GM19023 (cell line): ENCODE measurements around the gene DESI2.
A peak's percentile ranks its signal among the peaks of the same experiment; 100 is the strongest.

Source experiments
- ATAC-seq: cut with Tn5 transposase; IDR thresholded peaks from one replicate; pipeline ENCODE4 v1.9.1; 2021; ENCODE audit warnings: mild to moderate bottlenecking, moderate library complexity; ENCODE audit not compliant: unreplicated experiment

The DESI2 gene

DNA sequence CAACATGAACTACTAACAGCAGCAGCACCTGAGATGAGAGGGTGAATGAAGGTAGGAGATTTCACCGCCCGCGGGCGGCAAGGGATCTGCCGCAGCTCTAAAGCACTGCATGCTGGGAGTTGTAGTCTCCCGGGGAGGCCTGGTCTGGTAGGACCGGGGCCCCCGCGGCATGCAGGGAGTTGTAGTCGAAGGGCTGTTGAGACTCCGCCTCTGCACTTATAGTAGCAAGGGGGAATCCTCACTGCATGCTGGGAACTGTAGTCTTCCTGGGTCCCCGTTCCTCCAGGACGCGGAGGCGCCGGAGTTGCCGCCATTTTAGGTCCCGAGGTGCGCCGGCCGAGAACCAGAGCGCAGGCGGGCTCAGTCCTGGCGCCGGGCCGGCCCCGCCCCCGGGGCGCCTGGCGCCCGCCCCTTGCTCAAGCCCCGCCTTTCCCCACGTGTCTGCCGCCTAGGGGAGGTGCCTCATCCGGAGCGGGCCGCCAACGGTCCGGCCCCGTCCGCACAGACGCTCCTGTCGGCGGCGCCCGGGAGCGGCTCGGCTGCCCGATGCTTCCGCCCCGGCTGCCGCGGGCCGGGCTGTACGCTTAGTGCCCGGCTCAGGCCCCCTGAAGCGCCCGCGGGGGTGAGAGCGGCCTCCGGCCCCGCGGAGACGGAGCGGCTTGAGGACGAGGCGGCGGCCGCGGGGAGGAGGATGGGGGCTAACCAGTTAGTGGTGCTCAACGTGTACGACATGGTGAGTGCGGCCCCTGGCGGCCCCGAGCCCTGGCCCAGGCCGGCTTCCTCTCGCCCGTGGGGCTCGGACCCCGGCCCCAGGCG lies at the start of gene DESI2:
DESI2 (plus strand) TSS at position 504 of the 816 bp plus-strand sequence; CDS start at position 692, 188 bp downstream.
- ATAC-seq = peak; percentile 94

DNA sequence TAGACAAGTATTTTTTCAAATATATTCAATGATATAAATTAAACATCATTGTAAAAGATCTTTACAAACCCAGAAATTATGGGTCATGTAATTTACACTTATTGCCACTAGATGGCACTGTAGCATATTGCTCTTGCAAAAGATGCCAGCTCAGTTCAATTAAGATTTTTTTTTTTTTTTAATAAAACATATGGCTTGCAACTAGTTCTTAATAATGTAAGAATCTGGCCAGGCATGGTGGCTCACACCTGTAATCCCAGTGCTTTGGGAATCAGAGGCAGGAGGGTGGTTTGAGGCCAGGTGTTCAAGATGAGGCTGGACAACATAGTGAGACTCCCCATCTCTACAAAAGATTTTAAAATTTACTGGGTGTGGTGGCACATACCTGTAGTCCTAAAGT lies 49.4 kb upstream of the DESI2 start:
- ATAC-seq = no peak

DNA sequence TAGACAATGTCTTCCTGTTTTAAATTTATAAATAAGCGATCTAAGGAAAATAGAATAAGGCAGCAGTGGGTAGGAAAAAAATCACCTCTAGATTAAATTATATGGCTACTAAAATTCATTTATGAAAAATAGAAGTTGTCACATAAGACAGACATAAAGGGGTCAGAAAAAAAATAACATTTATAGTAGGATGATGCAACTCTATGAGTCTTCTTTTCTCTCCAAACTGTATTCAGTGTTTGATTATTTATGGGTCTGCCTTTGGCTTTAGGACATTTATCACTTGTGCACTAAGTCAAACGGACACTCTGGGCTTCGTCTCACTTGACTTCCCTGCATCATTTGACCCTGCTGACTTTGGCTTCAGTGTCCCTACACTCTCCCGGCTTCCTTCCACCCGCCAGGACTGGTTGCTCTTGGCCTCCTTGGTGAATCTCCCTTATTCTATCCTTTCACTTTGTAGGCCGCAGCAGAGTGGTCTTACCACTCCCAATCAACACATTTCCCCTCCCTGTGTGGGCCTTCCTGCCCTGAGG lies 47.0 kb upstream of the DESI2 start:
- no peak for ATAC-seq

DNA sequence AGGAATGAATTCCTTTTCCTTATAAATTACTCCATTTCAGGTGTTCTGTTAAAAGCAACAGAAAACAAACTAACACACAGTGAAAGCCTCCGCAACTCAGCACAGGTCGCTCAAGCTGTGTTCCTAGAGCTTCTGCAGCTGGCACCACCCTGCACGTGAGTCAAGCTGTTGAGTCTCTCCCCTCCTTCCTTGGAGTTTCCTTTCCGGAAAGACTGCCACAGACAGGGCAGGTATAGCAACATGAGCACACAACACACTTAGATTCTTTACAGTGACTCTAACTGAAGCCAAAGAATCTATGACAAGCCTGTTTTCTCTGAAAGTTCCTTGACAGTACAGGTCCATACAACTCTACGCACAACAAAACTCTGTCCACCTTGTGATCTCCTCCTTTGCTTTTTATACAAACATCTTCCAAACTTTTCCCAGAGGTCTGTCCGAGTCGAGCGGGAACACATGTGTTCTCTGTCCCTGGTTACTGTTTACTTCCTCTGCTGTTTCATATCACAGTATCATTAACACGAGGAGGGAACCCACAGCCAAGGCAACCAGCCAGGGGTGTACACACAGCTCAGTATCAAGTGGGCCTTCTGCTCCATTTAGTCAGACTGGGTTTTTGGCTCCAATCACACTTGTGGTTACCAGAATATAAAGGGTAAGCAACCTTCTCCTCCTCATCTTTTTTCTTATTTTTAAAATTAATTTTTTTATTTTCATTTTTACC lies 38.7 kb upstream of the DESI2 start:
- ATAC-seq = no peak

DNA sequence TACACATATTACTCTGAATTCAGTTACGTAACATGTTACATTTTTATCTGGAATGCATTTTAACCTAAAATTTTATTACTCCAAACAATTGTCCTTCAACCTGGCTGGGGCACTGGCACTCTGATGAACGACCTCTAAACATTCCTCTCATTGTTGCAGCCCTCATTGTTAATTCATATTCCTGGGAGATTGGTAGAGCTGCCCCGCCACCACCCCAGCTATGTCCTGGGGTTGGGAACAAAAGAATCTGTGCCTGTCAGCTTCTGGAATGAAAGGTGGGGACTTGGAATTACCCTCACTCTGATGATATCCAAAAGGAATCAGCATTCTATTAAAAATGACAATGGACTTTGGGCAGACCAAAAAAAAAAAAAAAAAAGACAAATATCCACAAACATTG lies 38.0 kb upstream of the DESI2 start:
- no peak for ATAC-seq

DNA sequence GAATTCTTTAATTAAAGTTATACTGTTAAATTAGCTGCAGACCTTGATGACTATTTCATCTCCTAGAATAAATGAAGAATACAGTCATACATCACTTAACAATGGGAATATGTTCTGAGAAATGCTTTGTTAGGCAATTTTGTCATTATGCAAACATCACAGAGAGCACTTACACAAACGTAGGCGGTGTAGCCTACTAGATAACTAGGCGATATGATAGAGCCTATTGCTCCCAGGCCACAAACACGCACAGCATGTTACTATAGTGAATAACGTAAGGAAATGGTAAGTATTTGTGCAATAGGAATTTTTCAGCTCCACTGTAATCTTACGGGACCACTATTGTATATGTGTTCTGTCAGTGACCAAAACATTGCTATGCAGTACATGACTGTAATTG lies 37.6 kb upstream of the DESI2 start:
- no peak for ATAC-seq

DNA sequence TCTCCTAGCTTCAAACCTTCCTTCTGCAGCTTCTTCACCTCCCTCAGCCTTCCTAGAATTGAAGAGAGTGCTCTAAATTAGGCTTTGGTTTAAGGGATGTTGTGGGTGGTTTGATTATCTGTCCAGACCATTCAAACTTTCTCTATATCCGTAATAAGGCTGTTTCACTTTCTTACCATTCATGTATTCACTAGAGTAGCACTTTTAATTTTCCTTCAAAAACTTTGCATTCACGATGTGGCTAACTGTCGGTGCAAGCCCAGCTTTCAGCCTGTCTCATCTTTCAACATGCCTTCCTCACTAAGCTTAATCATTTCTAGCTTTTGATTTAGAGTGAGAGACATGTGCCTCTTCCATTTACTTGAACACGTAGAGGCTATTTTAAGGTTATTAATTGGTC lies 26.2 kb upstream of the DESI2 start:
- ATAC-seq = no peak

DNA sequence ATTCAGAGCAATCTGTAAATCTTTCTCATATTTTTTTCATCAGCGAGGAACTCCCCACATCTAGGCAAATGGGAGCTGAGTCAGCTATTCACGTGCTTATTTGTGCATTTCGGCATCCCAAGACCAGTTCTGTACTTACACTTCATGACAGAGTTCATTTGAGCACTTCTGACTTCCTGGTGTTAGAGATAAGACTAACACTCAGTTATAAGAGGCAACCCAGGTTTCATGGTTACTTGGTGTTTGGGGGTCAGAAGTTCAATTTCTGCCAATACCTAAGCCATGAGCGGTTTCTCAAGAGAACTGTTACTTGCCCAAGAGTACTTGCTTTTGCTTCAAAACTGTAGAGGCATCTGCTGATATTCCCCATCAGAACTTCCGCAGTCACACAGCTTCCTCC lies 24.1 kb upstream of the DESI2 start:
- ATAC-seq = no peak

DNA sequence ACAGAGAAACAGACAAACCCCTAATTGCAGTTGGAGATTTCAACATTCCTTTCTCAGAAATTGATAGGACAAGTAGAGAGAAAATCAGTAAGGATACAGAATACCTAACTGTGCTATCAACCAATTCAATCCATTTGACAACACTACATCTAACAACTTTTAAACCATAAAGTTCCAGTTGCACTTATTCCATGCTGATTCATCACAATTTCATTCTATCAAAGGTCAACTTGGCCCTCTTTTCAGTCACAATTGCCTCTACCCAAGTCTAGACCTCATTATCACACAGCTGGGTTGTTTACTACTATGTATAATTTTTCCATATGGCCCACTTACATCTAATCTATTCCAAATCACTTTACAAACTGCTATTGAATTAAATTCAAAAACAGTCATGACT lies 19.8 kb upstream of the DESI2 start:
- ATAC-seq = no peak

DNA sequence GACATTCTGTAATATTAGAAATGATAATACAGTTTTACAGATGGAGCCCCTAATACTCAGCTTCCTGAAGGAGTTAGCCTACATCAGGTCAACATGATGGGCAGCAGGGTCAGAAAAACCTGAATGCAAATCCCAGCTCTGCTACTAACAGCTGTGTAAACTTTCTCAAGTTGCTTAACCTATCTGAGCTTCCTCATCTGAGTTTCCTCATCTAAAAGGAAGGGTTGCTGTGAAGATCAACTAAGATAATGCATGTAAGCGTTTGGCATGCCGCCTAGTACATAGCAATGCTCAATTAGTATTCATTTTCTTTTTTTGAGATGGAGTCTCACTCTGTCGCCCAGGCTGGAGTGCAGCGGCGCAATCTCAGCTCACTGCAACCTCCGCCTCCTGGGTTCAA lies 18.4 kb upstream of the DESI2 start:
- ATAC-seq = no peak

DNA sequence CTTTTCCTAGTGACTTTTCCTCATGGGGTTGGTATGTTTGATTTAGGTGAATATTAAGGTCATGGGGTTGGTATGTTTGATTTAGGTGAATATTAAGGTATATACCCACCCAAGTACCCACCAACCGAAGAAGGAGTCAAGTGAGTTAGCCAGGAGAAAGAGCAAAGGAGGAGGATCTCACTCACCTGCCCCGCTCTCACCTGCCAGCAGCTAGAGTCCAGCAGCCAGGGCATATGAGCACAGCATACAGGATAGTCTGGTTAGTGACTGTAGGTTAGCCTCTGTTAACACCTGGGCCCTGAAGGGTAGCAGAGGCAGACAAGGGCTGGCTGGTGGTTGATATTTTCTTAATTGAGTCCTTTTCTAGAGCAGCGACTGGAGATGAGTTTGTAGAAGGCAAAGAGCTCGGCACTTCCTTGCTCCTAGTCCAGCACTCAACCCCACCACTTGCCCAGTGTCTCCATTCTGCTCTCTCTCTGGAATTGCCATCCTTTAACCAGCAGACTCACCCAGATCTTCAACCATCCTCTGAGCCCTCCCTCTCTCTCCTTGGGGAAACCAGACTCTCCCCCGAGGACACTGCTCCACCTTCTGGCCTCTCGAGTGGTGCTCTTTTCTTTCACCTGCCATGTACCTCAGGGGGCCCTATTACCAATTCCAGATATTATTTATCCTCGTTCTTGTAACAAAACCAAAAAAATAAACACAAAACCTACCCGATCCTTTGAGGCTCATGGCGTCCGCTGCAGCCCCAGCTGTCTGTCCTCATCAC lies 16.3 kb upstream of the DESI2 start:
- ATAC-seq = no peak

DNA sequence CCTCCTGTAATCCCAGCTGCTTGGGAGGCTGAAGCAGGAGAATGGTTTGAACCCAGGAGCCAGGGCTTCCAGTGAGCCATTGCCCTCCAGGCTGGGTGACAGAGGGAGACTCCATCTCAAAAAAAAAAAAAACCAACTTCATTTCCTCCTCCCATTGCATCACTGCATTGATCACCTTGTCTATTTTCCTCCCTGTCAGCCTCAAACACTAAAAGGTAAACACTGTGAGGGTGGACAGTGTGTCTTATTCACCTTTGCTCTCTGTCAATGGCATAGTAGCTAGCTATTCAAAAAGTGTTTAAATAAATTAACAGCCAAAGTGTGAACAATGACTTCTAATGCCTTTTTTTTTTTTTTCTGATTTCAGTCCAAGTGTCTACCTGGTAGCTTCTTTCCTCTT lies 13.4 kb upstream of the DESI2 start:
- ATAC-seq = no peak

DNA sequence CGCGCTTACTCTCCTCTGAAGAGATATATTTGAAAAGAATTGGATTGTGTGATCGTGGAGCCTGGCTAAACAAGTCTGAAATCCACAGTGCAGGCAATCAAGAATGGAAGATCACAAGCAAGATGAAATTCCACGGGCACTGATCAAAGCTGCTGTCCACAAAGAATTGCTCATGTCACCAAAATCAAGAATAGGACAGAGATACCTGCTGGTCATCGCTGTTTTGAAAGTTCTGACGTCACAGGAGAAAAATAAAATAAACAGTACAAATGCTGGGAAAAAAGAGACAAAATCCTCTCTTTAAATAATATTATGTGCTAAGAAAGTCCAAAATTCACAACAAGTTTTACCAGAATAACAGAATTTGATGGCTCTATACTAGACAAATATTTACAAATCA lies 12.0 kb upstream of the DESI2 start:
- no peak for ATAC-seq

DNA sequence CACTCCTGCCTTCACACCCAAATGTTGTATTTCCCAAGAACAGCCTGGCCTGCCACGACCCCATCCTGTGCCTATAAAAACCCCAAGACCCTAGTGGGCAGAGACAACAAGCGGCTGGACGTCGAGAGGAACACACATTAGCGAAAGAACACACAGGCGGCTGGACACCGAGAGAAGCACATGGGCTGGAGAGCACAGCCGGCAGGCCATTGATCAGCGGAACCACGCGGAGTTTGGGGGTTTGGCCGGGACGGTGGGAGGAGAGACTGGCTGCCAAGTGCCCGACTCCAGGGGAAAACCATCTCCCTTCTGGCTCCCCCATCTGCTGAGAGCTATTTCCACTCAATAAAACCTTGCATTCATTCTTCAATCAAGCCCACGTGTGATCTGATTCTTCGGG lies 10.4 kb upstream of the DESI2 start:
- no peak for ATAC-seq

DNA sequence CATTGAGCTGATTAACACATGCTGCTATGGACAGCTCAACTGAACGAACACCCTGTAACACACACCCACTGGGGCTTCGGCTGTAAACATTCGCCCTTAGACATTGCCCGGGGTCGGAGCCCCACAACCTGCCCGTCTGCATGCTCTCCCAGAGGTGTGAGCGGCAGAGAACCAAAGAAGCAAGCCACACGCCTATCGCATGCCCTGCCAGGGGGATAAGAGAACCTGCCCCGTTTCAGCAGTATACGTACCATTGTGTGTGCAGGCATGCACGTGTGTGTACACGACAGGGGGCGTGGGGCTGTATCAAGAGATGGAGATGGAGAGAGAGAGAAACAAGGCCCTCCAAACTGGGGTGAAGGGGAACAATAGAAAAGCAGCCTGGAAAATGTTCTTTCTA lies 9.9 kb upstream of the DESI2 start:
- no peak for ATAC-seq

DNA sequence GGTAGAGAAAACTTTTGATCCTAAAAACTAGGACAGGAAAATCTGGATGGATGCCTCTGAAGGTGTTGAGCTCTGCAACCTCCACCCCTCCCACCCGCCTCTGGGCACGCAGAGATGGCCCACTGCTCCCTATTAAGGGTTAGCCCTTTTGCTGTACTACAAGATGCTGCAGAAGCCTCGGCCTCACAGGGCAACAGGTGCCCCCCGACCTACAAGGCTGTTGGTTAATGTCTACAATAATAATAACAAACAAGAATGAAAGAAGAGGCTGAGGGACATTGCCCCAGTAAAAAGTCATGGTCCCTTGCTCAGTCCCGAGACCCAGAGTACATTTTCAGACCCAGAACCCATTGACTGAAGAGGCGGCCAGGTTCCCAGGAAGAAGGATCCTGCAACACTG lies 7.5 kb upstream of the DESI2 start:
- ATAC-seq = no peak

DNA sequence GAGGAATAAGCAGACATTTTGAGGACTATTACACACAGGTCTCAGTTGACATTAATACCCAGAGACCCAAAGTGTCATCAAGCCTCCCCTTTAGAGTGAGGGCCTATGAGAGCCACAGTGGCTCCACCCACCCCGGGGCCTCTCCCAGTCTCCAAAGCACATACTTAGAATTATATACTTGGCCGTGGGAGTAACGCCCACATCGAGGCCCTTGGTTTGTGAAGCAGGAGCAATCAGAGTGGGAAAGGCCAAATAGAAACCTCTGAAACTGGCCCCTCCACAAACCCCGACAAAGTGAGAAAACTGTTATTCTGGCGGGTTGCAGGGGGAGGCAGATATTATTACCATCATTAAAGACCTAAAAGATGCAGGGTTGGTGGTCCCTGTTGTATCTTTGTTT lies 7.0 kb upstream of the DESI2 start:
- ATAC-seq = no peak

DNA sequence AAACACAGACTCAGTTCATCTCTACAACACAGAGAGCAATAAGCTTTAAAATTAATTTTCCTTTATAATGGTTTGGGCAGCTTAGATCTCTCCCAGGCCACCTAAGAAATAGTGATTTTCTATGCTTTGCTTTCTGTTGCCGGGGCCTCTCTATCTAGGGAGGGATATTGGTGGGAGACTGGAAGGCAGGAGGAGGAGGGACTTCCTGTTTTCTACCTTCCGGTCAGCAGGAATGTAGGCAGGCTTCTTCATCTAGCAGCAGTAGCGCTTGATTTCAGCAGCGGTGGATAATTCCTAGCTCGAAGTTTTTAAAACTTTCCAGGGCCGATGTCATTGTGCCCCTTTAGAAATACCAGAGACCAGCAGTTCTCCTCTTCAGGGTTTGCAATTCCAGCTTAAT lies 5.1 kb upstream of the DESI2 start:
- no peak for ATAC-seq

DNA sequence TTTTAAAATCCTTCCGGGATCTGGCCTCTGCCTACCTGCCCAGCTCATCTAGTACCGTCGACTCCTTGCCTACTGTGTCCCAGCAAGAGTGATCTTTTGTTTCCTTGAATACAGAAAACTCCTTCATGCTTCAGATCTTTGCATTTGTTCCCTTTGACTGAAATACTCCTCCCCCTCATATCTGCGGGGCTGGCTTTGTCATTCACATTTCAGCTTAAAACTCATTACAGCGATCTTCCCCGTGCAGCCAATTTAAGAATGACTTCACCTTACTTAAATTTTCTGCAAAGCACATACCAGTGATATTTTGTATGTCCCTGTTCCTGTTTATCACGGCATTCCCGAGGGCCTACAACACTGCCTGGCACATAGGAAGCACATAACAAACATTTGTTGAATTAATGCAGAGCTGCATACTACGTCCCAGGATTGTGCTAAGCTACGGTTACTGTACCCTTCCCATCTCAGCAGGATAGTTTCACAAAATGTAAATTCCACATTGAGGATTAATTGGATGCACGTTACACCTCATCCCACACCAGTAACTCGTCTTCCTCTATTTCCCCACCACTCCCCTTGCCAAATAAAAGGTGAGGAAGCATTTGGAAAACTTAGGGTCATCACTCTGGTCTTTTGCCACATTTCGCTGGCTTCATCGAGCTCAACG lies 837 bp upstream of the DESI2 start:
- no peak for ATAC-seq

DNA sequence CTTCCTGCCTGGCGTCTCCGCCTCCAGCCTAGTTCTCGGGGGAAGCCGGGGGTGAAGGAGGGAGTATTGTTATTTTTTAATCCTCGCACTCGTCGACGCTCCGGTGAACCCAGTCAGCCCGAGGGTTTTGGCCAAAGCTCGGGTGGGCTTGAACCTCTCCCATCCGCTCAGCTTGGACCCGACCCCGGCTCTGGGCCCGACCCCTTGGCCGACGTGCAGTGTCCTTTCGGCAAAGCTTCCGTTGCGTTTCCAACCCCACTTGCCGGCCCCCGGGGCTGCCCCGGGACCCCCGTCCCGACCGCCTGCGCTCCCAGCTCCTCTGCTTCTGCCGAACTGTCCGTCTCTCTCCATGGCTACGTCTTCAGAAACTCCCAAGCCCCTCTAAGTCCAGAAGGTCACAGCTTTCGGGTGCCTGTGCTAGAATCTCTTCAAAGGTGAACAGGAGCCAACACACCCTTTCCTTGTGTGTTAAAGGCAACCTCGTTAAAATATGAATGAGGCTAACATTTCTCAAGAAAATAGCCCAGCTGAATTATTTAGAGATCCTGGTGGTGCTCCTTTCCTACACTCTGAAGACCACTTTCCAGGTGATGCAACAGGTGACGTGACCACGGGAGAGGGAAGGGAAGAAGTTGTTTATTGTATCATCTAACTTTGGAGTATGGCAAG lies 647 bp downstream of the DESI2 start:
- ATAC-seq = no peak
